Measurements from ENCODE around the gene FGB. TPM values are rescaled to one million over a fixed set of nuclear protein-coding genes. Genes with fewer than 3 reads are reported as not detected.

FGB gene
- polyA plus RNA-seq, 1 donor, result not detected

DNA sequence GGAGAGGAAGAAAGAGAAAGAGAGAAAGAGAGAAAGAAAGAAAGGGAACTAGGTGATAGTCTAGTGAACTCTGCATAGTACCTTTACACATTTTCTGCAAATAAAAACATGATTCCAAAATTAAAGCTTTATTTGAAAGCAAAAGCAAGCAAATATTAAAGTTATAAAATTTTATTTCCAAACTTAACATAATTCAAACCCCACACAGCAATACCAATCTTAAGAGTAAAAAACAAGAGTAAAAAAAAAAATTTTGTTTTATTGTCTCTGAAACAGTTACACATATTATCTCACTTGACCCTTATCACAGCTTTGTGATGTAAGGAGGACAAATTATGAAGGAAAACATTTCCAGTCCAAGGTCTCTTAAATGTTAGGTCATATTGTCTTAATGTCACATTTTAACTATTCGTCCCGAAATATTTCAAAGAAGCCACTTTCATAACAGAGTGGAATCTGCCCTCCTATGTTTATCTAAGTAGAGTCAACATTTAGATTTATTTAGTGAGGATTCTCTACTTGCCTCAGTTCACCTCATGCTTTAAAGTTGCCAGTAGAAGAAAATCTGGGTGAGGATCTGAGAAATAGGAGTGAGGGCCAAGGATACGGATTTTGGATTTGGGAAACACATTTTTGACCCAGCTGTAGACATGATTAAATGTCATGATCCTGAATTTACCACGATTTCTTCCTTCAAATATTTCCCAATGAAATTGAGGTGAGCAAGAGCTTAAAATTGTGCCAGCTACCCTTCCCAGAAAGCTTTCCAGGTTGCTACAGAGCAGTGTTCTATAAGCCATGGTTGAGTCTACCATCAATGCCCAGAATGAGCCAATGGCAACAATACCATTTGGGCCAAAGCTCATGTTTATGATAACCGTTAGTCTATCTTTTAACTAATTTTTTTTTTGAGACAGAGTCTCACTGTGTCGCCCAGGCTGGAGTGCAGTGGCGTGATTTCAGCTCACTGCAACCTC lies 35.3 kb downstream of the FGB start:
- no peak for DNase-seq

DNA sequence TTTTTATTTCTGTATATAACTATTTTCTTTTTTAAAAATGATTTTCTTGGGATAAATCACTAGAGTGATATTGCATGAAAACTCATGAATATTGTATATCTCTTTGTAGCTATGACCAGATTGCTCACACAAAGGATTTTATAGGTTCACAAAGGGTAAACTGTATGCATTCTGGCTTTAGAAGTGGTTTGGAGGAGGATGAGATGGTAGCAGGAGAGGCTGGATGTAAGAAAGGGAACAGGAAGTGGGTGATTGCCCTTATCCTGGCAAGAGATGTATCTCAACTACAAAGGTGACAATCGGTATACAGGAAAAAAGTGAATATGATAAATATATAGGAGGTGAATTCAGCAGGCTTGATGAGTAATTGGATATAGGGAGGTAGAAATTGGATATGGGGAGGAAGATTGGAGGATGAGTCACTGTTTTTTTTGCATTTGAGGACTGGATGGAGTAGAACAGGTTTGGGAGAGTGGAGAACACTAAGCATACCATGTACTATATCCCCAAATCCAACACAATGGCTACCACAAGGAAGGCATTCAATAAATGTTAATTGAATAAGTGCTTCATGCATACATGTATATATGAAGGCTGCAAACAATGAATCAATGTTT lies 39.7 kb downstream of the FGB start:
- no peak for DNase-seq

DNA sequence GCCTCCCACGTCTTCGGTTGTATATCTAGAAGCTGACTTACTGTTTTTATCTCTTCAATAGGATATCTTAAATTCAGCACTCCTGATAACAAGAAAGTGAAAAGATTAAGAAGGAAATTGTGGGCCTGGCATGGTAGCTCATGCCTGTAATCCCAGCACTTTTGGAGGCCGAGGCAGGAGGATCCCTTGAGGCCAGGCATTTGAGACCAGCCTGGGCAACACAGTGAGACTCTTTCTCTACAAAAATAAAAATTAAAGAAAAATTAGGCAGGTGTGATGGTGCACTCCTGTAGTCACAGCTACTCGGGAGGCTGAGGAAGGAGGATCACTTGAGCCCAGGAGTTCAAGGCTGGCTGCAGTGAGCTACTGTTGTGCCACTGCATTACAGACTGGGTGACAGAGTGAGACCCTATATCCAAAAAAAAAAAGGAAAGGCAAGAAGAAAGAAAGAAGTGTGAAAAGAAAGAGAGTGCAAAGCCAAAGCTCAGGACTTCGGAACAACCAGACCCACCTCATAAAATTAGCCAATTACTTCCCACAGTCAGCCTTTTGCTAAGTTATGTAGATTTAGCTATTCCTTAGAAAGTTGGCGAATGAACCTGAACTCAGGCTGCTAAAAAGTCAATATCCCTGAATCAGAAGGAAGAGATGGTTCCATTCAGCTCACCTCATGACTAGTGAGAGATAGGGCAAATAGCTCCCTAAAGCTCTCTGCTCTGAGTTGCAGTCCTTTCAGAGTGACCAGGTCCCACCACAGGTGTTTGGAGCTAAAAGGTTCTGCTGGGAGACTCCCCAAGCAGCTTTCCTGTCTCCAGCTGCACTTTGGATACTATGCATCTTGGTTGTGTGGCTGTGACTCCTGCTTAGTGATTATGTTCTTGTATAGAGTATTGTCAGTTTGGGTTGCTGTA lies 40.5 kb downstream of the FGB start:
- DNase-seq, result no peak

DNA sequence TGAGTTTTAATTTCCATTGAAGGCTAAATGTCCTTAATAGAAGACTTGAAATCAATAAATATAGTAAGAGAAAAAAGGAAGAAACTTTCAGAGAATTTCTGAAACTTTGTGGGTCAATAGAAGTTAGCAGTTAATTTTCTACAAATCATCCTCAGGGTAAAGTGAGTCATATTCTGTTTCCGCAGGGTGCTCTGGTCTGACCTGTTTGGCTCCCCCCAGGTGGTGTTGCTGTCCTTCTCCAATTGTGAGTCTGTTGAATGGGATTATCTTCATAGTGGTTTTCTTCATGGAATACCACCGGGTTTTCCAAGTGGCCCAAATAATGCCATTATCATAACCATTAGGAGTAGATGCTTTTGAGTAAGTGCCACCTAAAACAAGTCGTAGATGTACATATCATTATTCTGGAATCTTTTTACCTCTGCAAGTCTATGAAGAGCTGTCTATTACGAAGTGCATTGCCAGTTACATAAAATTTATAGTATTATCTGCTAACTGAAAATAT lies 41.9 kb downstream of the FGB start:
- no peak for DNase-seq

DNA sequence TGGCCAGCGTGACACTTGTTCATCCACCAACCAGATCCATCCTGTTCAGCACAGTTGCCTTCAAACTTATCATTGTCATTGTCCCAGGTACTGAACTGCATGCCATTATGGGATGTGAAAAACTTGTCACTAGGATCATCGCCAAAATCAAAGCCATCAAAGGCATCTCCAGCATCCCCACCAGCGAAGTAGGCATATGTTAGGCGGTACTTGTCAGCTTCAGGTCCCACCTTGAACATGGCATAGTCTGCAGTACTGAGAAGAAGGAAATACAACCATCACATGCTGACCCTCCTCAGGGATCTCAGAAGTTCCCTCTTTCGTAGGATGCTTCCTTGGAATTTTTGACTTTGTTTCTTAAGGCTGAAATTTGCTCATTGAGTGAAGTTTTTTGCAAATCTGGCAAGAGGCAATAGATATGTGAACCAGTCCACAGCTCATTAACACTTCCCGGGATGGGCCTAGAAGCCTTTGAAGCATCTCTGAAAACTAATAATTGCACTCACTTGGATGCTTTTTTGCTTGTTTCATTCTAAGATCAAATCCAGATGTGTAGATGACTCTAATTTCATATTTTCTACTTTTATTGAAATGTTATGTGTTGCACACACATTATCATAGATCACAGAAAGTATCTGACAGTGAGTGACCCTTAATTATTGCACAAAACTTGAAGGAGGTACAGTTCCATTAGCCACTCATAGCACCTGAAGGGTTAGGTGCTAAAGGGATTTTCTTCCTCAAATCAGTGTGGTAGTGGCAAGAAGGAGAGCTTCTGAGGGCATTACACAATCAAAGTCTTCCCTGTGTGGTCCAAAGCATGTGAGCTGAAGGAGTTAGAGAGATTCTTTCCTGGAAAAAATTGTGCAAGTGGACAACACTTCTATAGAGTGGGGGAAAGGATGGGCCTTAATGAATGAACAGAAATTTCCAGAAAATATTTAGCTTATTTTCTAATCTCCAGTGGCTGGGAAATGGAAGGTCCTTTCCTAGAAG lies 44.2 kb downstream of the FGB start:
- DNase-seq, result no peak

DNA sequence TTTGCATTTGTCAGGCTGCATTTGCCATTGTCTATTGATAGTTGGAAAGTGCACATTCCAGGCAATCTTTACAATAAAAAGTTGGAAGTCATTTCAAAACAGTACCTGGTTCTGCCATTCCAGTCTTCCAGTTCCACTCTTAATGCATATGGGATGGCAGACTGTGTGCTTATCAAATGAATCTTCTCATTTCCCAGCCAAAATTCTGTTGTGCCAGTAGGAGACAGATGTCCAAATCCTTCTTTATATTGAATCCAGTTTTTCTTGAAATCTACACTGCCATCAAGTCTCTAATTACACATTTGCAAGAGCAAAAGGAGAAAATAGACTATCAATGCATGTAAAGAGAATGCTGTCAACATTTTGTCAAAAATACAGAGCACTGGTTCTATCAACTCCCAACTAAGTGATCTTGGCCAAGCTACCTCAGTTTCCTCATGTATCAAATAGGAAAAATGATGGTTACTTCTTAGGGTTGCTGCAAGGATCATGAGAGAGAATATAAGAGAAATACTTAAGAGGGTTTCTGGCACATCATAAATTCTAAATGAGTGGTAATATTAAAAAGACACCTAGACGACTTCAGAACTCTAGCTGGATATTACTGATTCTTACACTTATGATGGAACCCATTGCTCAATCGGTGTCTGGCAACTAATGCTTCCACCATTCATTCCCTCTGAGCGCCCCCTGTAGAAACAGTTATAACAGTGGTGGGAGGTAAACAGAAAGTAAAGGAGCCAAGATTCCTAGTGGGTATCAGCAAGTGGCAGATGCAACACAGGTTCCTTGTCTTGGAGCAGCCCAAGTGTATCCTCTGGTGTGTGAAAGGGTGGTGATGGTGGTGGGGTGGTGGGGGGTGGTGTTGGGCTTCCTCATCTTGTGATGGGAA lies 45.8 kb downstream of the FGB start:
- no peak for DNase-seq

DNA sequence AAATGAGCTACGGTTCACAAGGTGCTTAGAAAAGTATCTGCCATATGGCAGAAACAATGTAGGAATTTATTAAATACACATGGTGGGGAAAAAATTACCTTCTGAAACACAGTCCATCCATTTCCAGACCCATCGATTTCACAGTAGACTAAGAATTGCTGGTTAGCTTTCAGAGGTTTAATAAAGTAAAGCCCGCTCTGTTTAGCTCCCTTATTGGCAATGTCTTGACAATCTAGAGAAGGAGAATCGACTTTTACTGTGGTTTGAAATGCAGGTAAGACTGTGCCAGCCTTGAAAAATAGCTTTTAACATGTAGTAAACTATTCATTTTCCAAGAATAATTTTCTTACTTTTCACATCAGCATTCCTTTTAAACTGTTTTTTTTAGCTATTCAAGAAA lies 46.7 kb downstream of the FGB start:
- DNase-seq, result no peak

DNA sequence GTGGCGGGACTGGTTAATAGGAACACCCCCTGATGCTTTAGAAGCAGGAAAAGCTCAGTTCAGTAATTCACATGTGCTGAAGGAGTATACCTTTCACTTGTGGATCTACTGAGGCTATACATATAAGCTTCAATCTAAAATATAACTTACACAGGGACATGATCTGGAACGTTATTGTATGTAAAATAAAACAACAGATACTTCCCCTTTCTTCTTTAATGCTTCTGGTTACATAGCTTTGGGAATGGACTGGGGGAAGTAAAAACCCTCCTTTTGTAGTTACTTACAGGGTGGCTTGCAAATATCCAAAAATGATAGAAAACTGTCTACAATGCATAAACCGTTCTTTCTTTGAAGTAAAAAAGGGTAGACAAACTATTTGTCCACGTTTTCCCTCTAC lies 47.8 kb downstream of the FGB start:
- no peak for DNase-seq

DNA sequence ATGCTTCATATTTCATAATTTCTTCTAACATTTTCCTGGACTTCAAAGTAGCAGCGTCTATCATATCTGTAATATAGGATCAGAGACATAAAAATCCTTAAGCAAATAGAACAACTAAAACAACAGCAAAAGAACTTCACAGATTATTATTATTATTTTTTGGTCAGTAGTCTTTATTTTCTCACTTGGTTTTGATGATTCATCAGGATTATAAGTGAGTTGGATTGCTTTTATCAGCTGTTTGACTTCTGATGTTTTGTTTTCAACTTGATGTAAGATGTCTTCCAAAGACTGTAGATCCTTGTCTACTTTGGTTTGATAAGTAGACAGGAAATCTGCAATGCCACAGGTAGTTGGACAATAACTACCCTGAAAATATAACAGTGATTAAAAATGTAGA lies 49.0 kb downstream of the FGB start:
- DNase-seq, result no peak

DNA sequence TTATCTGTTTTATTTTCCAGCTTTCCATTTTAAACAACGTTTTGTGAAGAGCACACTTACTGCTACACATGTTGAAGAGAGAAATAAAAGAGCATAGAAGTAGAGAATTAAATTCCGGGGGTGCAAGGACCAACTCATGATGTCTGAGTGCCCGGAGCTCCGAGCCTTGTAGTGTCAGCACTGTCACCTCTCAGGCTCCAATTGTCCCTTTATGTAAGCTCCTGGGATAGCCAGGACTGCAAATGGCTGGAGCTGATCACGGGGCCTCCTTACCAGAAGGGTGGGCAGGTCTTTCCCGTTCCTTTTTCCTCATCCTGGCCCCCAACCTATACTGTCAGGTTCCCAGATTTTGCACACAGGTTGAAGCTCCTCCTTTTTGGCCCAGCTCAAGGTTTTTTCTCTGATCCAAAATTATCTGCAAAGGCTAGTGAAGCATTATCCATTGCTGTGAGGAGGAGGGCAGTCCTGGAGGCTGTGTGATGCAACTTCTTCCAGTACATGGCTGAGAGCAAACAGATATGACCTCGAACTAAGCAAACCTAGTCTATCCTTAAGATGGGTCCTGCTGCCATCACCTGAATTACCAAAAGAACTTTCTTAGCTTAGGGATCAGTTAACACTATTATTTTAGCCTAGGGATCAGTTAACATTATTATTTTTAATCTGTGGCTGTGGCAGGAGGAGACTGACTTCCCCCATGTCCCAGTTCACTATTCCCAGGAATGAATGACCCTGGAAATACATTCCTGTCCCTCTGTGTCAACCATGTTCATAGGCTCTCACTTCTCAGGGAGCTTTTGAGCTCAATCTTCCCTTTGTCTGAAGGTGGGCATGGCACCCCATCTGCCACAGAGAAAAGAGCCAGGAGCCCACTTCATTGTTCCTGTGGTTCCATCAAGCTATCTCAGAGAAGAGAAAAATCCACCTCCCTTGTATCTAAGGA lies 49.9 kb downstream of the FGB start, which contains the start of gene FGG:
Gene FGG (minus strand): TSS at position 185 of the 943 bp plus-strand sequence. CDS start 47 bp downstream, at position 138.
- no peak for DNase-seq

DNA sequence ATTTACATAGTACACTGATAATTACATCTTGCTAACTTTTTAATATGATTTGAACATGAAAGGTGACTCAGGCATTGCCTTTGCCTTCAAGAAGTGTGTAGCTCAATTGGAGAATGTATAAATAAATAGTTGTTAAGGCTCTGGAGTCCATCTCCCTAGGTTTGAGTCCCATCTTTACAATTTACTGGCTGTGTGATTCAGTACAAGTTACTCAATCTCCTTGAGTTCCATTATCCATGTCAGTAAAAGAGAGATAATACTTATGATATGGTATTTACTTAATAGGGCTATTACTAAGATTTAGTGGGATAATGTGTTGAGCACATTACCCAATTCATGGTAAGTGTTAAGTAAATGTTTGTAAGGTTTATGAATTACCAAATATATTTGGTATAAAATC lies 51.5 kb downstream of the FGB start:
- DNase-seq, result no peak

DNA sequence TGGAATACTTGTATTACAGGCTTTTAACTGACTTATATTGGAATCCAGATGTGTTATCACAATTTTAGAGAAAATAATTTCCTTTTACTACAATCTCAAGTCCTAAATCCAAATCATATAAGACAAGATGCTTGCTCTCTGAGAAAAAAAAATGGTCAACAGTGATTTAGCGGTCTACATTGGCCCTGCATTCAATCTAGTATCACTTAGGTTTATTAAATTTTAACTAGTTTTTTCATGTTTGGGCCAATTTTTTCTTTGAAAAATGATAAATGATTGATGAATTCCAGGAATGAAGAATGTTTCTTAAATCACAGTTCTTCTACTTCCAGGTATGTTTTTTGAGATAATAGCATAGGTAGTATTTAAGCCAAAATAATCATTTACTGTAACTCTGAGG lies 52.4 kb downstream of the FGB start:
- DNase-seq, result no peak

DNA sequence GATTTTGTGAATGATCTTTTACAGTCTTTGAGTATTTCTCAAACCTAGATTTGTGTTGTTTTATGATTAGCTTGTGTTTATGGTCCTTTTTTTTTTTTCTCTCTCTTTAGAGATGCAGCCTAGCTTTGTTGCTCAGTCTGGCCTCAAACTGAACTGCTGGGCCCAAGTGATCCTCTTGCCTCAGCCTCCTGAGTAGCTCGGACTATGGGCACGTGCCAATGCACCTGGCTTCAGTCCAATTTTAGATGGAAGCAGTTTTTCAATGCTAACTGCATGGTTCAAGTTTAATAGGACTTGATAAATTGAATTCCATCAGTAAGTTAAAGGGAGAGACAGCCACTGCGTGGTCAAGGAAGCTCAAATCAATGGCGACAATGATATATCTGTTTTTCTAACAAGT lies 53.5 kb downstream of the FGB start:
- DNase-seq, result no peak

DNA sequence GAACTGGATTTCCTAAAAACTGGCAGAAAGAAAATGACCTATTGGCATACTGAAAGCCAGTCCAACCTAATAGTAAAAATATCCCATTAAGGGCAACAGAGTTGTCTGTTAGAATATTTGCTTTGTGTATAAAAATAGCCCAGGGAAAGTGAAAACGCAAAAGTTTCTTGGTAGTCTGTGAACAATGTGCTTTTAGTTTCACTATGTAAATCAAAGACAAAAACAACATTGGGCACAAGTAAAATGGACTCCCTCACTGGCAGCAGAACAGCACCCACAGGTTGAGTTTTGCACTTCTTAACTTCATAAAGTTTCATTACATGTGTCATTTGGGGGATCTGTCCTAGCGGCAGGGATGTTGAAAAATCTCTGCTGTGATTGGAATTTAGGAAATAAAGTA lies 53.9 kb downstream of the FGB start:
- no peak for DNase-seq

DNA sequence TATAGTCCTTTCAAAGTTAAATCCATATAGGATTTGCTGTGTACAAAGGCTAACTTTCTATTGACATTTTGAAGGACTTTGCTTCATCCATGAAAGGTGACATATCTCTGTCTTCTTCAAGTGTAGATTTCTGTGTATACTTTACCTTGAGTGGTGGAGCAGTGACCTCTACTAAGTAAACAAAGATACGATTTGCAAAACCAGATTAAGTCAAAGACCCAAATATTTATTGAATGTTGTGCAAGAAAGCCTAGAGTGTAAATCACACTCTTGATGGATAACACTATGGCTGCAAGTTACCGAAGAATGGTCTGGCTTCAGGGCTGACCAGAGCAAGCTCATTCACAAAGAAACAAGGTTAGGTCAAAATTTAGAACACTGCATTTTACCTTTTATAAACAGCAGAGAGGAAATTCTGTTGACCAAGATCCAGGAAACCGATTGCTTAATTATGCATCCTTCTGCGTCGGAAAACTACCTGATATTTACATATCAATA lies 55.1 kb downstream of the FGB start:
- no peak for DNase-seq

DNA sequence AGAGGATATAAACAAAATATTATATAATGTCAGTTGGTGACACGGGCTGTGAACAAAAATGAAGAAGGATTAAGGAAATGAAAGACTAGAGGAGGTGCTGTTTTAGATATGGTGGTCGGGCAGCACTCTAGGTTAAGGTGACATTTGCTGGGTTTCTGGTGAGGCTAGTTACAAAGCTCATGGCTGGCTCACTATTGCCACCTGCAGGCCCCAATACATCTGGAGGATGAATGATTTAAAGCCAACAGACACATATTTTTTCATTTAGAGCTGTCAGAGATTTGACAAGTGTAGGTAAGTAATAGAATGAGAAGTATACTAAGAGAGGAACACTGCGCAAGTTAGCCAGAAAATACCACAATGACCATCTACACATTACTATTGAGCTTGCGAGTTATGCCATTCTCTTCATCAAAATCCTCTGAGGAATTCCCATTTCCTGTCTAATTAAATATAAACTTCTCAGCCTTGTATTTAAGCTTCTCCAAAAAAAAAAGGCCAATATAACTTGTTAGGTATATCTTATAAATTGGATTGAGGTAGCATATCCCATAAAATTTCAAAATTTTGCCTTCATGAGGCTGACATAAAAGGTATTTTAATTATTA lies 56.0 kb downstream of the FGB start:
- no peak for DNase-seq

DNA sequence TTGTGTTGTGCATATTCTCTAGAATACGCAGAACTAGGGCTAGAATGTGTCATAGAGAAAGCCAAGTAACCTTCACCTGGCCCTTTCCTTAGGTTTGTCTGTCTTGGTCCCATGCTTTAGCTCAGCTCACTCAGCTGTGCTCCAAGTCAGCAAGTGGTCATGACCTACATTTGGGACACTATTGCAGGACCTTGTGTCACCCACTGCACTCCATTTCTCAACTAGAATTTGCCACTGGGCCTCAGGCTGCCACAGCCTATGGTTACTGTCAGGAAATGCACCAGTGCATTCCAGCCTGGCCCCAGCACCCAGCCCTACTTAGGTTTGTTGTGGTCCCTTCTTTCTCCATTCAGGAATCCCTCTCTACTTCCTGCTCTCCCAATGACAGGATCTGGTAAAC lies 57.3 kb downstream of the FGB start:
- no peak for DNase-seq

Data from hindlimb muscle (tissue), 1 donor.